ENCODE data around the gene TSSK2.

TSSK2 gene

DNA sequence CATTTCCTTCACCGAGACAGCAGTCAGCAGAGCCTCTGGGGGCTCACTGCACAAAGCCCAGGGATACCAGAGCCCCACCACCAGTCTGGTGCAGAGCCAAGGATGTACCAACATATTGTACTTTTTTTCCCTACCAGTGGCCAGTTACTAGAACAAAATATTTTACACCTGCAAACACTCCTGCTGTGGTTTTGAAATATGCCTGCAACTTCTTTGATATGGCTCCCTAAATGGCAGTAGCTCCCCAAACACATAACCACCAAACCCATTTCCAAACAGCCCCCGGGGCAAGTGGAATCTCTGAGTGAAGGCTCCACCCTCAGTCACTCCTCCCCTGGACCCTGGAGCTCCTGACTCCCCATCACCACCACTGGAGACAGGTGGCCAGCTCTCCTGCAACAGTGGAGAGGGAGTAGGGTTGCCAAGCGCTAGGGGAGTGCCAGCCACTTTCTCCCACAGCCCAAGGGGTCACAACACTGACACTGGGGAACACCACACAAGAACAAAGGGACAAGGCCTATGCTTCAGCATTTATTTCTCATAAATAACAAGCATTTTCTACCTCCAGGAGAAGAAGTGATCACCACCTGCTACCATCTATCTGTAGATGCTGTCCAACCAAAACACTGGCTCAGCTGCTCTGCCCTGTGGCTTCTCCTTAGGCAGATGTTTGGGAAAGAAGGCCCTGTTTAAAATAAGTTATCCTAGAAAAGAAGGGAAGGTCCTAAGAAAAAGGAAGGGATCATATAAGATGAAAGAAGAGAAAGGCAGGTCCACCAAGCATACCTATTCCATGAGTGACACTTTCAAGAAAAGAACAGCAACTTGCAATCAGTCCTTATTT is 24.0 kb upstream of the TSSK2 start:
- DNase-seq, result no peak

DNA sequence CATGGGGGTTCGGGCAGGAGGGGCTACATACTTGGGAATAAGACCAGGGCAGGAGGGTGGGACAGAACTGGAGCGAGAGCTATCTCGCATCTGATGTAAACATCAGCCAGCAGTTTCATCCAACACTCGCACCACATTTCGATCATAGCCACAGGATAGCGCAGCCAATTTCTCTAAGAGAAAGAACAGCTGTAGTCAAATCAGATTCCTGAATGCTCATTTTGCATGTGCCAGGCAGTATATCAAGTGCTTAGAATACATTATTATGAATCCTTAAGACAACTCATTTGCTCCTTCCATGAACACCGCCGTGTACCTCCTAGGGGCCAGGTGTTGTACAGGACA is 23.4 kb upstream of the TSSK2 start:
- DNase-seq, result no peak

DNA sequence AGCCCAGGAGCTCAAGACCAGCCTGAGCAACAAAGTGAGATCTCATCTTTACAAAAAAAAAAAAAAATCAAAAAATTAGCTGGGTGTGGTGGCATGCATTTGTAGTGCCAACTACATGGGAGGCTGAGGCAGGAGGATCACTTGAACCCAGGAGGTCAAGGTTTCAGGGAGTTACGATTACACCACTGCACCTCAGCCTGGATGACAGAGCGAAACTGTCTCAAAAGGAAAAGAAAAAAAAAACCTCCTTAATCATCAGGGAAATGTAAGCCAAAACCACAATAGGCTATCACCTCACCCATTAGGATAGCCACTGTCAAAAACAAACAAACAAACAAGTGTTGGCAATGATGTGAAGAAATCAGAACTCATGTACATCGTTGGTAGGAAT is 22.3 kb upstream of the TSSK2 start:
- no peak for DNase-seq

DNA sequence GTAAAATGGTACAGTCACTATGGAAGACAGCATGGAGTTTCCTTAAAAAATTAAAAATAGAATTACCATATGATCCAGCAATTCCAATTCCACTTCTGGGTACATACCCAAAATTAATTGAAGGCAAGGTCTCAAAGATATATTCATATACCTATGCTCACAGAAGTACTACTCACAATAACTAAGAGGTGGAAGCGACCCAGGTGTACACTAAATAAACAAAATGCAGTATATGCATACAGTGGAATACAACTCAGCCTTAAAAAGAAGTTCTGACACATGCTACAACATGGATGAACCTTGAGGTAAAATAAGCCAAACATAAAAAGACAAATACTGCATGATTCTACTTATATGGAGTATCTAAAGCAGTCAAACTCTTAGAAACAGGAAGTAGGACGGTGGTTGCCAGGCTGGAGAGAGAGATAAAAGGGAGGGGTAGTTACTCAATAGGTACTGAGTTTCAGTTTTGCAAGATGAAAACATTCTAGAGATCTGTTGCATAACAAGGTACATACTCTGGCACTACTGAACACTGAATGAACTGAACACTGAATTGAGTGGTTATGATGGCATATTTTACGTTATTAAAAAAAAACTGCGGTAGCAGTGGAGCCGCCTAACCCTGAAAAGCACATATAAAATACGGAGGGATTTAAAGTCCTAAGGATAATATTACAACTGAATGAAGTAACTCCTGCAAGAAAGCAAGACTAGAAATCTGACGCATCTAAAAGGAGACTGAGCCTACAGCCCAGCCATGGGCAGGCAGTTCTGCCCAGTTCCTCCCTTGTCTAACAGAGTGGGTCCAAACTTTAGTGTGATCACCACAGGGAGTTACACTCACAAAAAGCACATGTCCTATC is 21.7 kb upstream of the TSSK2 start:
- DNase-seq, result no peak

DNA sequence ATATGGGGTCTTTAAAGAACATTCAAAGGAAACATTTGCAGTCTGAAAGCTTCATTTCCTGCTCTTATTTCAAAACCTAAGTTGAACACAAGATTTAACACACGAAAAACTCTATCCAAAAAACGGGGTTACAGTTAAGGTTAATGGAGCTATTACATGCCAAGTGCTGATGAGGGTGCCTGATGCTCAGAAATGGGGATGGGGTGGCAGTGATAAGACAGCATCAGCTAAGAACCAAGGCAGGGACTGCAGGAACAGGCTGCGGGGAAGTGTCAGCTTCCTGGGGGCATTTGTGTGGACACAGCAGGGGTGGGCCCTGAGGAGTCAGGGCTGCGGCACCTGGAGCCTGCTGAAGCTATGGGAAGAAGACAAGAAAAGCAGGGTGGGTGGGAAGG is 21.0 kb upstream of the TSSK2 start:
- DNase-seq, result no peak

DNA sequence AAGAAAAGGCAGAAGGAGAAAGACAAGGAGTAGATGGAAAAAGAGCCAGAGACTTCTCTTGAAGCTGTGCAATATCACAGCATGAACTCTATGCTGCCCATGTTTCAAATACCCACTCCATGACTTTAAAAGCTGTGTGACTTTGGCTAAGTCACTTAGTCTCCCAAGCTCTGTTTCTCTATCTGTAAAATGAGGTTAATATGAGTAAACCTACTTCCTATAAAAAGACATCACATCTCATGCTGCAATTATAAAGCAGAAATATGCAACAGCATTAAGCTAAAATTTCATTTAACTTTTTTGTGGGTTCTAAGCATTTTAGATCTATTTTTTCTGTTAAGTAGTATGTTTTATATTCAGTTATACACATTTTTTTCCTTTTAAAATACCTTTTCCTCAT is 20.5 kb upstream of the TSSK2 start:
- no peak for DNase-seq

DNA sequence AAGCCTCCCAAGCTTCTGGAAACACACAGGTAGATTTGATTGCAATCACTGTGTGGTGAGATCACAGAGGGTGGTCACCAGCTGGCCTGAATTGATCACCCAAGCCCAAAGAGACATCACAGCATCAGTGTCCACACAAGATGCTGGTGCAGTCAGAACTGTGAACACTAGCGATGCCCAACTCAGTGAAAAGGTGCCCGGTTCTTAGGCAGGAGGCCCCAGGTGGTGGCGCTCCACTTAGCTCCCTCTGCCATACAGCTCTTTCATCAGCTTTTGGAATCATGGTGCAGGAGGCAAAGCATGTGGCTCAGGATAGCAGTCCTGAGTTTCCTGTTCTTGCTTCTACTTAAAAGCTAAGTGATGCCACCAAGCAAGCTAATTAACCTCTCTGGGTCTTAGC is 20.0 kb upstream of the TSSK2 start:
- no peak for DNase-seq

DNA sequence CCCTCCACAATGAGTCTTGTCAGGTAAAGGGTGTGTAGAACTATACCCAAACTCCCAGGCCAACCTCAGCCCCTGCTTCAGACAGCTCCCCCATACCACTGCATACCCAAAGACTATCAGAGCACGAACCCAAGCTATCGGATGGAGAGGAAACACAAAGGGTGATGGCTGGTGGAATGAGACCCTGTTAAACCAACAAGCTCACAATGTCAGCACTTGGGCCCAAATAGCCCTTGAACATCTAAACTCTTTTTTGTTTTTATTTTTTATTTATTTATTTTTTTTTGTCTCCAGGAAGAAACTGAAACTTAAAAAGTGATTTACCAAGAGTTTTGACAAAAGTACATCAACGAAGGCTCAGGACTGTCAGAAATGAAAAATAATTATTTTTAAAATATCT is 19.5 kb upstream of the TSSK2 start:
- no peak for DNase-seq

DNA sequence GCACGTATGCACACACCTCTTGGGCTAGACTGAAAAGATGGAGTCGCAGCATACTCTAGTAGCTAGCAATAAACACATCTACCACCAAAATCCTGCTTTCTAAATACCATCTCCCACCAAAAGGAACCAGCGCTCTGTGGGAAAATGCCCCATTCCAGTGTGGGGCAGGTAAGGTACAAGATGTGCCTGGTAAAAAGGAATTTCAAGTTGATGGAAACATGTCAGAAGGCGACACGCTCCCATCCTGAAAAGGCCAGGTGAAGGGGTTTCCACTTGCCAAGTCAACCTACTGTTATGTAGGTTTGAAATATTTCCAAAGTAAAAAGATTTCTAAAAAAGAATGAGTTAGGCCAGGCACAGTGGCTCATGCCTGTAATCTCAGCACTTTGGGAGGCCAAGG is 17.7 kb upstream of the TSSK2 start:
- DNase-seq, result no peak

DNA sequence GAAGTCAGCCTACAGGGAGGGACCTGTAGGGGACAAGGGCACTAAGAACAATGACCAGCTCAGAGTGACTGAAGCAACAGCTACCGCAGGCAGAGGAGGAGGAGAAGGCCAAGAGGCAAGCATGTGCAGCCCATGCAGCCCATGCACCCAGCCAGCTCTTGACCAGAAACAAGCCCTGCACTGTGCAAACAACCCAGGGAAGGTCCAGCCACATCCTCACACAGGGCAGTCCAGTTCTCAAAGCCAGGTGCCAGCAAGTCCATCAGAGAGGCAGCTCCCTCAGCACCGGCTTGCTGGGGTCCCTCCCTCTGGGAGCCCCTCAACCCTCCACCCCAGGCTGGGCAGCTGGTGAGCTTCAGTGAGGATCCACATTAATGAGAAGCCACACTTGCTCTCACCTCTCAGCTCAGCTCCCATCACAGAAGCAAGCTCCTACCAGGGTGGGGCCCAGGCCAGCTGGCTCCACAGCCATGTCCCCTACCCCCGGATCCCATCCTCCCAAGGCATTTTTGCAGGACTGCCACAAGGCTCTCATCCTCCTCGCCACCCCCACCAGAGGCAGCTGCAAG is 16.0 kb upstream of the TSSK2 start:
- DNase-seq, result no peak

DNA sequence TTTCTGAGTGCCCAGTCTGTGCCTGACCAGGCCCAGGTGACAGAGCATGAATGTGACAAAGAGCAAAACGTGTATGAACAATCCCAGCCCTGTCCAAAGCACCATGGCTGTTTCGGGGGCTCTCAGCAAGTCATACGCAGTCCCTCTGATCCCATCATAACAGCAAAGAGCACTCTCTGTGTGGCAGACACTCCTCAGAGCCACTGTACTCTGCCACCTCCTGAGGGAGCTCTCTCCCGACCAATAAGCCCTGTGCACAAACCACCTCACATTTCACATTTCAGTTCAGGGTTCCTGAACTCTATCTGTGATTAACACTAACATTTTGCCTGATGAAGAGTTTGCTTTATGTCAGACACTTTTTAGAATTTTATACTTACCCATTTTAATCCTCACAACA is 15.5 kb upstream of the TSSK2 start:
- DNase-seq, result no peak

DNA sequence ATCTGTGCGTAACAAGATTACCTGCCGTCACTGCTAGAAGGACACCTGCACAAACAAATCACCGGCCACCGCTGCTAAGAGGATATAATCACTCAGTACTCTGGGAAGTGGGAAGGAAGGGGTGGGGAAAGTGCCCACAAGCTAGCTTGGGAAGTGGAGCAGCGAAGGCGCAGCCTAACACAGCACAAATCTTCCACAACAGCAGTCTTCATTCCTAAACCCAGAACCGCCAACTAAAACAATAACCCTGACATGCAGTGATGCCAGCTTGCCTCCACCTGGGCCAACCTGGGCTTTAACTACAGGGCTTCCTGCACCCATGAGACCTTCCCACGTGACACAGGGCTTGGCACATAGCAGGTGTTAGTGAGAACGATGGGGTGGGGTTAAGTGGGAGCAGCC is 14.0 kb upstream of the TSSK2 start:
- DNase-seq, result no peak

DNA sequence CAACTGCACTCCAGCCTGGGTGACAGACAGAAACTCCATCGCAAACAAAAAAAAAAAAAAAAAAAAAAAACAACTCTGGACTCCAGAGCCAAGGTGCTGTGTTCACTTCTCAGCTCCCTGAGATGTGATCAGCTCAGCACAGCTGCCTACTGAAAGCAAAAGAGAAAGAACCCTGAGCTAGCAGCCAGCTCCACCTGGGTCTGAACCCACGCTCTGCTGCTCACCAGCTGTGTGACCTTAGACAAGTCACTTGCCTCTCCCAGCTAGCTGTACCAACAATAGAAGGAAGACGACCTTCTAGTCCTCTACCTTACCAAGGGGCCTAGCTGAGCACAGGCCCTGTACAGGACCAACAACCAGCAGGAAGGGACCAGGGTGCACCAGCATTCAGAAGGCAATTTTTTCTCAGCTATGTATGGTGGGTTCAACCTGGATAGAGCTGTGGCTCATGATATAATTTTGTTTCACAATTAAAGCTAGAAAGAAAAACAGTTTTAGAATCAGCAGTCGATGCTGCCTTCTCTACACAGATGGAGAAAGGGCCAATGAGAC is 12.7 kb upstream of the TSSK2 start:
- DNase-seq, result no peak

DNA sequence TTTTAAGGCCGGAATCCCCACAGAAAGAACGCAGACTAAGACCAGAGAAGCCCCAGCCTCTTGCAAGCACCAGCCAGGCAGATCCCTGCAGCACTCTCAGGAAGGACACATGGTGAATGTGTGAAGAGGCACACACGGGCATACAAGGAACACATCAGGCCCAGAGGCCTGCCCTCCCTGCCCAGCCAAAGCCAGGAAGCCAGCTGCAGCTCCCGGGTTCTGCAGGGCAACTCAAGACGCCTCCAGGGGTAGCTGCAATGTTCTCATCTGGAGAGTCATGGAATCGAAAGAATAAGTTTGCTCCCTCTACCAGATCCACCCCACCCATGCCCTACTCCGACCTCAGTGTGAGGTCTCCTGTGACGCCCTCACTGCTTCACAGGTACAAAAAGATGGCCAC is 11.2 kb upstream of the TSSK2 start:
- no peak for DNase-seq

DNA sequence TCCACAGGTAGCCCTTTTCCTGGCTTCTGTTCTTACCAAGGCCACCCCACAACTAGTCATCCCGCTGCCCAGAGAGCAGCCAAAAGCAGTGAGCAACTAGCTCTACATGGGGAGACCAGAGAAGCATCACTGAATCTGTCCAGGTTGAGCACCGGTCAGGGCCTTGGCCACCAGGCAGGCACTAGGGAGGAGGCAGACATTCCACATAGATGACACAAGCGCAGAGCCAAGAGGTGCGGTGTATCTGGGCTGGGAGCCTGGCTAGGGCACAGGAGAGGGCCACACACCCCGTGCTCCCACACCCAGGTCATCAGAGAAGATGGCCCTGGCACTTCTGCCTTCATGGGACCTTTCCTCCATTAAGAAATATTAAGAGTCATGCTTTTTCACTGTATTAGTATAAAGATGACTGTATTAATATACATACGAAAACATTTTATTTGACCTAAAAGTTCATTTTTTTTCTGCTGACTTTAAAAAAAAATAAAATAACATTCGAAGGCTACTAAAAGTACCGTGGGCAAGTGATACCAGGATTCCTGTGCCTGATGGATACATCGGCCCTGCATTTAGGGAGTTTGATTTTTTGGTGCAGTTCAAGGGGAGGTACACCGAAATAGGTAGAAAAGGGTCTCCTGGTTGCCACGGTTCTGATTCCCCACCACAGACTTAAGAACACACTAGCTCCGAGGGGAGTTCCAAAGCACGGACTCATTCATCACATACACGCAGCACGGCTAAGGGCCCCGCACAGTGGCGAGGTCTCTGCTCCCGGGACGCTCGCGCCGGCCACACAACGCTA is 10.1 kb upstream of the TSSK2 start:
- DNase-seq, result no peak

DNA sequence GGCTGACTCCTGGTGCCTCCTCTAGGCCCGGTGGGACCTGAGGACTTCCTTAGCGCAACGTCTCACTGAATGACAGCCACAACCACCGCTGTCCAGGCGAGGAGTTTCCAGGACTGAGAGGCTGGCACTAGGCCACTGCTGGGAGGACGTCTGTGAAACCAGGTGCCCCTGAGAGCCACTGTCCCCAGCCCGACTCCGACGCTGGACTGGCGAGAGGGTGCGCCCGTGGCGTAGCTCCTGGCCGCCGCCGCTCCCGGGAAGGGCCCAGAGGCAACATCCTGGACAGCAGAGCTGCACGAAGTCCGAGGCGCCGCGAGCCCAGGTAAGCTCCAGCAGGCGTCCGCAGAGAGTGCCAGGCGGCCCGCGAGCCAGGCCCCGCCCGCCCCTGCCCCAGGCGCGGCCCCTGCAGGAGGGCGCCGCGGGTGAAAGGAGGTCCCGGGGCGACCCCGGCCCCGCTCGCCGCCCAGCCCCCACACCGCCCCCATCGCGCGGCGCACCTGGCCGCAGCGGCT is 9.4 kb upstream of the TSSK2 start:
- no peak for DNase-seq

DNA sequence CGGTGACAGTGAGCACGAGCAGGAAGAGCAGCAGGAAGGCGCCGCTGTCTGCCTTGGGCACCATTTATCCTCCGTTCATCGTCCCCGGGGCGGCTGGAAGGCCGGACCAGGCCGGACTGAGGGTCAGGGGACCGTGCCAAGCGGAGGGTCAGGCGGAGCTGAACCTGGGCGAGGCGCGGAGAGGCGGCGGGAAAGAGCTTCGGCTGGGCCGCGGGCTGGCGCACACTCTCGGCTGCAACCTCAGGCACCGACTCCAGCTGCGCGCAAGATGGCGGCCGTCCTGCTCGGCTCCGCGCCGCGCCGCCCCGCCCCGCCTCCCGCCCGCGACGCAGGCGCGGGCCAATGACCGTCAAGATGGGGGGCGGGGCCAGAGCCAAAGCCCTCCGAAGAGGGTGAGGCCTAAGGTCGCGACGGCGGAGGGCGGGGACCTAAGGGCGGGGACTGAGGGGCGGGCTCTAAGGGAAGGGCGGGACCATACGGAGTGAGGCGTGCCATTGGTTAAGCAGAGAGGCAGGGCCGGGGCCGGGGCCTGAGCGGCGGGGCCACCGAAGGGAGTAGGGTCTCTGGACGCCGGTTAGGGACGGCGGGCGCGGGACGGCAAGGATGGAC is 8.9 kb upstream of the TSSK2 start, which contains the start of gene DGCR2:
DGCR2 (minus strand) TSS at position 270 of the 609 bp plus-strand sequence; CDS start at position 64, 206 bp downstream.
- peak; percentile 63 for DNase-seq

DNA sequence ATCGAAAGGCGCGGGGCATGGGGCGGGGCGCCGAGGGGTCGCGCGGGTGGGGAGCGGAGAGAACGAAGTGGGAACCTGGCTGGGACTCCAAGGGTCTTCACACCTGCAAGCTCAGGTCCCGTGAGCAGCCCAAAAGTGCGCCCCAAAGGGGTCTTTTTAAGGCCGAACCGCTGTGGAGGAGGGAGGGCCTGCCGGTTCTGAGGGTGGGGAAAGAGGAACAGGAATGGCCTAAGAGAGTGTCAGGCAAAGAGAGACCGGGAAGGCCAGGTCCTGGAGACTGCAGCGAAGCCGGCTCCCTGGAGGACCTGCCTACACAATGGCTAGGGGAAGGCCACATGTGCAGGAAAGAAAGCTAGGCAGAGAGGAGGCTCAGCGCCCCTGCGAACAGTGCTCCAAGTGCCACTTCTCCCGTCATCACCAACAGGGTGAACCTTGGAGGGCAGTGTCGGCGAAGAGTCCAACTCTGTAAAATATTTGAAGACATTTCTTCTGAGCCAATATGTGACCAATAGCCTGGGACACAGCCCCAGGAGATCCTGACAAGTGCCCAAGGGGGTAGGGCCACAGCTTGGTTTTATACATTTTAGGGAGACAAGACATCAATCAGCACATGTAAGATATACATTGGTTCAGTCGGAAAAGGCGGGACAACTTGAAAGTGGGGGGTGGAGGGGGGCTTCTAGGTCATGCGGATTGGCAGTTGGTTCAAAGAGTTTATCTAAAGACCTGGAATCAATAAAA is 8.2 kb upstream of the TSSK2 start:
- no peak for DNase-seq

DNA sequence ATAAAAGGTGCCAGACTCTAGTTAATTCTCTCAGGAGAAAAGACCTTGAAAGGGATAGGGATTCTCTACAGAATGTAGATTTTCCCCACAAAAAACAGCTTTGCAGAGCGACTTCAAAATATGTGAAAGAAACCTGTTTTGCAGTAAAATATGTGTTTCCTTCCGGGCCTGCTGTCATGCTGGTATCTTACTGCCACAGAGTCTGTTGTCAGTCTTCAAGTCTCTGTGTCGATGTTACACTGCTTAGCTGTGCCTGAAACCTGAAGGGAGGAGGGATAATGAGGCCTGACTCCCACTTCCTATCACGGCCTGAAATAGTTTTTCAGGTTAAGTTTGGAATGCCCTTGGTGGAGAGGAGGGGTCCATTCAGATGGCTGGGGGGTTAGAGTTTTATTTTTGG is 7.2 kb upstream of the TSSK2 start:
- DNase-seq, result no peak

DNA sequence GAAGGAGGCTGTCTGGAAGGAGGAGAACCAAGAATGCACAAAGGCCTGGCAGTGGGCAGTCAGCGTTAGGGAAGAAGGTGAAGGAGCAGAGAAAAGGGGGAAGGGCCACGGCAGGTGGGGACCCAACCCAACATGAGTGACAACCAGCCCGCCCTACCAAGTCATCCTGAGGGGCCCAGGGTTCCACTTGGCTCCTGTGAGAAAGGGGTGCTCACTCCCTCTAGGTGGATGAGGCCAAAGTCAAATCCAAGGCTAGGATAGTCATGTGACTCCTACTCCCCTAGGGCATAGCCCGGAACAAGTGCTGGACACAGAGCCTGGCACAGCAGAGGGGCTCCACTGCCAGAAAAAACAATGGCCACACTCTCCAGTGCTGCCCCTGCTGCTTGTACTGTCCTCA is 6.7 kb upstream of the TSSK2 start:
- no peak for DNase-seq

DNA sequence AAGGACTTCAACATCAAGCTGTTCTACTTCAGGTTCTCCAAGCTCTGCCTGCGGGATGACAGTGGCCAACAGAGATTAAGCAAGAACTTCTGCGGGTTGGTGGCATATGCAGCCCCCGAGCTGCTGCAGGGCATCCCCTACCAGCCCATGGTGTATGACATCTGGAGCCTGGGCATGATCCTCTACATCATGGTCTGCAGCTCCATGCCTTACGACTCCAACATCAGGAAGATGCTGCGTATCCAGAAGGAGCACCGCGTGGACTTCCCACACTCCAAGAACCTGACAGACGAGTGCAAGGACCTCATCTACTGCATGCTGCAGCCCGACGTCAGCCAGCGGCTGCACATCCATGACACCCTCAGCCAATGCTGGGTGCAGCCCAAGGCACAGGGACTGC is 6.1 kb upstream of the TSSK2 start:
- DNase-seq, result no peak

Data from DMS 273 treated with DMSO at 0.1 percent for 48 hours (cell line).